ENCODE data around the gene DFFB. TPM values are rescaled to one million over a fixed set of nuclear protein-coding genes. Genes with fewer than 3 reads are reported as not detected.

DFFB gene
- total RNA-seq, 4 donors from 2014 or later, result 7.4 to 18.3 (median 15.7) TPM; not detected in 1

DNA sequence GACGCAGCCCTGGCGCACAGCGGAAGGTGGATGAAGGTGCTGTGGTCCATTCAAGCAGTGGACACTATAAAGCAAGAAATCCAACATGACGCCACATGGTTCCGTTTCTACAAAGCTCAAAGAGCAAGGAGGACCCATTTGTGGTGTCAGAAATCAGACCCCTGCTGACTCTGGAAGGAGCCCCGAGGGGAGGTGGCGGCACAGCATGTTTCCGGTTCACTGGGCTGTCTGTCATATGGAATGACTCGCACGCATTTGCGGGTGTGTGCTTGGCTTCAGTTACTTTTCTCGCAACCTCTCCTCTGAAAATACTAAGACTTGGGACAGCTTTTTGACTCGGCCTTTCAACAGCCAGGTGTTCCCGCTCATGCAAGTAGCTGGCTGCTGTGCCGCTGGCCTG lies 31.9 kb upstream of the DFFB start:
- Histone ChIP-seq H3K9me3 (no peaks in the 10 kb centered on the region), H3K36me3 (peaks cover 0 to 56% (median 17%) of the 10 kb centered on the region in 4 donors), H3K27me3 (no peaks in the 10 kb centered on the region), H3K4me3 (no peak overlapping the region), H3K4me1 (no peaks in the 10 kb centered on the region), H3K27ac (no peak overlapping the region)
- DNase-seq, result no peak
- TF ChIP-seq POLR2AphosphoS5 (IDR thresholded peaks at IDR 0.05) (no peak), EP300 (IDR thresholded peaks at IDR 0.05; ENCODE audit: low read depth) (no peak), POLR2A (IDR thresholded peaks at IDR 0.05) (no peak)
- TF ChIP-seq, protein P1, sequence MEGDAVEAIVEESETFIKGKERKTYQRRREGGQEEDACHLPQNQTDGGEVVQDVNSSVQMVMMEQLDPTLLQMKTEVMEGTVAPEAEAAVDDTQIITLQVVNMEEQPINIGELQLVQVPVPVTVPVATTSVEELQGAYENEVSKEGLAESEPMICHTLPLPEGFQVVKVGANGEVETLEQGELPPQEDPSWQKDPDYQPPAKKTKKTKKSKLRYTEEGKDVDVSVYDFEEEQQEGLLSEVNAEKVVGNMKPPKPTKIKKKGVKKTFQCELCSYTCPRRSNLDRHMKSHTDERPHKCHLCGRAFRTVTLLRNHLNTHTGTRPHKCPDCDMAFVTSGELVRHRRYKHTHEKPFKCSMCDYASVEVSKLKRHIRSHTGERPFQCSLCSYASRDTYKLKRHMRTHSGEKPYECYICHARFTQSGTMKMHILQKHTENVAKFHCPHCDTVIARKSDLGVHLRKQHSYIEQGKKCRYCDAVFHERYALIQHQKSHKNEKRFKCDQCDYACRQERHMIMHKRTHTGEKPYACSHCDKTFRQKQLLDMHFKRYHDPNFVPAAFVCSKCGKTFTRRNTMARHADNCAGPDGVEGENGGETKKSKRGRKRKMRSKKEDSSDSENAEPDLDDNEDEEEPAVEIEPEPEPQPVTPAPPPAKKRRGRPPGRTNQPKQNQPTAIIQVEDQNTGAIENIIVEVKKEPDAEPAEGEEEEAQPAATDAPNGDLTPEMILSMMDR (IDR thresholded peaks at IDR 0.05), result no peak
- intact Hi-C loops (cut with DNase I; ENCODE audit: low total_unique reads), result no loop called here
- WGBS, 2 donors (ENCODE audit: low coverage in 1 of 2), result 93% methylated on average over 15 of the region's 15 CpGs; no CpG with 5 or more reads in 1 of the 2 donors
- in situ Hi-C loops (cut with MboI; ENCODE audit: low pct_ligation_motif_present in 1 of 4, low pct_unique_long_range_greater_than_20kb in 1 of 4, low sequenced_read_pairs in 3 of 4), result no loop called here

DNA sequence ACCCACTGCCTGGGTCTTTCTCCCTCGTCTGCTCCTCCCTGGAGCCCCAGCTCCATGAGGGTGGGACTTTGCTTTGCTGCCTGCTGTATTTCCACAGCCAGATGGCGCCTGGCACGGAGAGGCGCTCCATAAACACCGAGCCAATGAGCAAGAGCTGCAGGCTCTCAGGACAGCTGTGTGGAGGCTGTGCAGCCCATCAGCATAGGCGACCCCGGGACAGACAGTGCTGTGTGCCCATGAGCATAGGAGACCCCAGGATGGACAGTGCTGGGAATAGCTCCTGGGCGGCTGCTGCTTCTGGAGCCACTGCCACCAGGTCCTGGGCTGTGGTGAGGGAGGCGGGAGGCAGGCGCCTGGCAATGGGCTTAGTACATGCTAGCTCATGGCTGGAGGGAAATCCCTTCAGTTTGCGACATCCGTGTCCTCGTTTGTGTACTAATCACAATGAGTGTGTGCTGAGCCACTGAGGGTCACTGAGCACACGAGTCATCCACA lies 29.4 kb upstream of the DFFB start:
- WGBS, 2 donors (ENCODE audit: low coverage in 1 of 2), result 87% methylated on average over 11 of the region's 14 CpGs; no CpG with 5 or more reads in 1 of the 2 donors
- peaks cover 0 to 60% (median 13%) of the 10 kb centered on the region in 4 donors for H3K36me3 ChIP-seq
- no peak overlapping the region for H3K27ac ChIP-seq
- intact Hi-C loops (cut with DNase I; ENCODE audit: low total_unique reads), result no loop called here
- no peaks in the 10 kb centered on the region for H3K4me1 ChIP-seq
- H3K27me3 ChIP-seq, result no peaks in the 10 kb centered on the region
- TF ChIP-seq, protein P1 (IDR thresholded peaks at IDR 0.05), result no peak
- TF ChIP-seq POLR2A (IDR thresholded peaks at IDR 0.05) (no peak), EP300 (IDR thresholded peaks at IDR 0.05; ENCODE audit: low read depth) (no peak), POLR2AphosphoS5 (IDR thresholded peaks at IDR 0.05) (no peak)
- no peak overlapping the region for H3K4me3 ChIP-seq
- in situ Hi-C loops (cut with MboI; ENCODE audit: low pct_ligation_motif_present in 1 of 4, low pct_unique_long_range_greater_than_20kb in 1 of 4, low sequenced_read_pairs in 3 of 4), result no loop called here
- H3K9me3 ChIP-seq, result no peaks in the 10 kb centered on the region
- DNase-seq, result no peak

GRCh38 chr1:3828391-3828790 lies 28.9 kb upstream of the DFFB start:
- Histone ChIP-seq H3K4me1 (no peaks in the 10 kb centered on the region), H3K27ac (no peak overlapping the region), H3K4me3 (no peak overlapping the region), H3K27me3 (no peaks in the 10 kb centered on the region), H3K9me3 (no peaks in the 10 kb centered on the region), H3K36me3 (peaks cover 0 to 63% (median 13%) of the 10 kb centered on the region in 4 donors)
- TF ChIP-seq, protein P1 (IDR thresholded peaks at IDR 0.05), result no peak
- TF ChIP-seq POLR2AphosphoS5 (IDR thresholded peaks at IDR 0.05) (no peak), EP300 (IDR thresholded peaks at IDR 0.05; ENCODE audit: low read depth) (no peak), POLR2A (IDR thresholded peaks at IDR 0.05) (no peak)
- in situ Hi-C loops (cut with MboI; ENCODE audit: low pct_ligation_motif_present in 1 of 4, low pct_unique_long_range_greater_than_20kb in 1 of 4, low sequenced_read_pairs in 3 of 4), result no loop called here
- WGBS, 2 donors (ENCODE audit: low coverage in 1 of 2), result 92 to 98% methylated on average over 5 to 8 of the region's 8 CpGs
- intact Hi-C loops (cut with DNase I; ENCODE audit: low total_unique reads), result no loop called here
- no peak for DNase-seq

DNA sequence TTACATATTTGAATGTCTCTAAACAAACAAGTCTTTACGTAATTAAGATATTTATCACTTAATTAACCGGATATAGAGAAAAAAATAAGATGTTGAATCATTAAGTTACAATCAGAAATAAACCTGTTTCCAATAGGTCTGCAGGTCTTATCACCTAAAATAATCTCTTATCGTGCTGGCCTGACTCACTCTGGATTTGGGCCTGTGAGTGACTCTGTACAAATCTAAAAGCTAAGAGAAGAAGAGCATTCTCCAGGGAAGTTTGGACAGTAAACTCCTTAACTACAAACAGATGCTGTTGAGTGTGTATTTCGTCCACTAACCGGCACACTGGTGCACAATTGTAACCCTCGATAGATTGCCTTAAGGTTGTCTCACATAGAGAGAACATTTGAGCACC lies 25.6 kb upstream of the DFFB start:
- H3K4me3 ChIP-seq, result no peak overlapping the region
- intact Hi-C loops (cut with DNase I; ENCODE audit: low total_unique reads) (no loop called here), in situ Hi-C loops (cut with MboI; ENCODE audit: low pct_ligation_motif_present in 1 of 4, low pct_unique_long_range_greater_than_20kb in 1 of 4, low sequenced_read_pairs in 3 of 4) (no loop called here)
- 83 to 92% methylated on average over 6 of the region's 6 CpGs for WGBS, 2 donors (ENCODE audit: low coverage in 1 of 2)
- peaks cover 0 to 65% (median 17%) of the 10 kb centered on the region in 4 donors for H3K36me3 ChIP-seq
- H3K9me3 ChIP-seq, result no peaks in the 10 kb centered on the region
- no peaks in the 10 kb centered on the region for H3K4me1 ChIP-seq
- no peak overlapping the region for H3K27ac ChIP-seq
- TF ChIP-seq, protein P1 (IDR thresholded peaks at IDR 0.05), result no peak
- TF ChIP-seq POLR2AphosphoS5 (IDR thresholded peaks at IDR 0.05) (no peak), POLR2A (IDR thresholded peaks at IDR 0.05) (no peak), EP300 (IDR thresholded peaks at IDR 0.05; ENCODE audit: low read depth) (no peak)
- no peak for DNase-seq
- no peaks in the 10 kb centered on the region for H3K27me3 ChIP-seq
